GM12878 (cell line): Measurements from ENCODE around the gene OR2AE1. TPM values are rescaled to one million over a fixed set of nuclear protein-coding genes. Genes with fewer than 3 reads are reported as not detected.

Source experiments
- ATAC-seq: fragments of 200-7000 bp; cut with Tn5 transposase; 3 replicates; pipeline ENCODE4 v1.9.1; 2020; ENCODE audit warnings: mild to moderate bottlenecking, moderate library complexity
- BruUV-seq: library from RNA; stranded (reverse); fragments of 400-500 nt; replicated peaks from 2 replicates; lab custom pipeline; 2021; lab: Mats Ljungman, UMichigan
- CTCF ChIA-PET: fragments of 300-600 bp; sonication (Branson Sonifier 250); formaldehyde crosslinking; extraction: SDS; loops from one replicate; lab custom pipeline; 2021; ENCODE audit warnings: inconsistent platforms; lab: Yijun Ruan, JAX
- POLR2A ChIA-PET: fragments of 350-600 bp; formaldehyde crosslinking; extraction: SDS; loops from one replicate; lab custom pipeline; 2021; ENCODE audit warnings: inconsistent platforms; lab: Charles Lee
- RAD21 ChIA-PET: fragments of 300-600 bp; sonication (Branson Sonifier 250); formaldehyde crosslinking; loops from one replicate; lab custom pipeline; 2023; ENCODE audit warnings: antibody characterized with exemption; ENCODE audit not compliant: unreplicated experiment; lab: Charles Lee
- SMC1A ChIA-PET: fragments of 300-600 bp; sonication (Branson Sonifier 250); formaldehyde crosslinking; loops from one replicate; lab custom pipeline; 2023; ENCODE audit not compliant: unreplicated experiment, uncharacterized antibody; lab: Charles Lee
- DNase-seq: peaks from one replicate; pipeline ENCODE4 v3.0.0-alpha.2; 2011; ENCODE audit warnings: low read depth, low spot score
- FAIRE-seq: peaks from 3 replicates; lab custom pipeline; 2011; peaks lifted over from hg19 to GRCh38; lab: Jason Lieb, UNC
- H2AFZ ChIP-seq: 2 replicates; pipeline ENCODE4 v1.6.0; 2011; ENCODE audit warnings: low read depth, low read length, control low read depth; ENCODE audit not compliant: control insufficient read depth
- H3K27ac ChIP-seq: 2 replicates; pipeline ENCODE4 v1.5.1; 2011; ENCODE audit warnings: control low read depth; ENCODE audit not compliant: control insufficient read depth, insufficient read depth
- H3K27me3 ChIP-seq, 2 experiments: replicated peaks in 1 of 2; 2 replicates each; pipeline versions ENCODE4 v1.6.0 to v1.6.1; 2011; ENCODE audit warnings: low read length in 1 of 2; ENCODE audit not compliant: control insufficient read depth in 2 of 2, insufficient read depth in 2 of 2
- H3K36me3 ChIP-seq, 2 experiments: 2 replicates each; pipeline ENCODE4 v1.5.1; 2011; ENCODE audit warnings: low read length in 1 of 2; ENCODE audit not compliant: control insufficient read depth in 2 of 2, insufficient read depth in 2 of 2
- H3K4me1 ChIP-seq: 2 replicates; pipeline ENCODE4 v1.6.1; 2011; ENCODE audit warnings: mild to moderate bottlenecking, low read length, moderate library complexity, mixed read lengths; ENCODE audit not compliant: control insufficient read depth, insufficient read depth
- H3K4me2 ChIP-seq: 2 replicates; pipeline ENCODE4 v1.6.0; 2011; ENCODE audit warnings: control low read depth; ENCODE audit not compliant: control insufficient read depth, insufficient read depth
- H3K4me3 ChIP-seq: fragments of 200-600 bp; sonication (generic); 2 replicates; pipeline ENCODE4 v1.5.1; 2016
- H3K79me2 ChIP-seq: 2 replicates; pipeline ENCODE4 v1.6.0; 2011; ENCODE audit warnings: low read length; ENCODE audit not compliant: control insufficient read depth, insufficient read depth
- H3K9ac ChIP-seq: 2 replicates; pipeline ENCODE4 v1.8.0; 2011; ENCODE audit warnings: low read length, control low read depth, mixed read lengths; ENCODE audit not compliant: control insufficient read depth, insufficient read depth
- H3K9me3 ChIP-seq: replicated peaks from 3 replicates; pipeline ENCODE4 v1.5.1; 2011; ENCODE audit warnings: mild to moderate bottlenecking, low read length; ENCODE audit not compliant: control insufficient read depth, insufficient read depth
- H4K20me1 ChIP-seq: 2 replicates; pipeline ENCODE4 v1.6.0; 2011; ENCODE audit not compliant: control insufficient read depth, insufficient read depth
- CREM ChIP-seq: IDR thresholded peaks from 2 replicates; pipeline ENCODE4 v1.6.1; 2014; ENCODE audit warnings: antibody characterized with exemption, low read depth
- E4F1 ChIP-seq: fragments of 450-650 bp; IDR thresholded peaks from 2 replicates; pipeline ENCODE4 v1.6.1; 2018; ENCODE audit warnings: borderline replicate concordance, mild to moderate bottlenecking; ENCODE audit not compliant: partially characterized antibody
- RAD21 ChIP-seq: IDR thresholded peaks from 2 replicates; pipeline ENCODE4 v1.6.1; 2011; ENCODE audit warnings: mild to moderate bottlenecking, low read depth, low read length, moderate library complexity; ENCODE audit not compliant: insufficient read depth
- SIX5 ChIP-seq: IDR thresholded peaks from 2 replicates; pipeline ENCODE4 v1.6.1; 2011; ENCODE audit warnings: mild to moderate bottlenecking, low read depth, low read length, moderate library complexity; ENCODE audit not compliant: severe bottlenecking
- SP1 ChIP-seq: IDR thresholded peaks from one replicate; pipeline ENCODE4 v1.6.1; 2011; ENCODE audit warnings: low read depth, low read length
- TAF1 ChIP-seq: IDR thresholded peaks from 2 replicates; pipeline ENCODE4 v1.6.1; 2011; ENCODE audit warnings: mild to moderate bottlenecking, low read depth, low read length, borderline replicate concordance
- YBX1 ChIP-seq: fragments of 450-650 bp; IDR thresholded peaks from 2 replicates; pipeline ENCODE4 v1.6.1; 2016; ENCODE audit warnings: antibody characterized with exemption
- WGBS: methylation state at CpG from one replicate; pipeline ENCODE4 v1.1.6; 2016; ENCODE audit warnings: low lambda C conversion rate; ENCODE audit not compliant: insufficient replicate concordance, insufficient coverage; ENCODE audit errors: missing lambda C conversion rate; 5-methylcytosine and 5-hydroxymethylcytosine counted together
- in situ Hi-C: fragments of 300-500 bp; cut with MboI; formaldehyde crosslinking; loops from 9 replicates; pipeline ENCODE4 v1.14.3; 2018; ENCODE audit warnings: mixed read lengths
- intact Hi-C: fragments of 100-400 bp; cut with micrococcal nuclease; formaldehyde crosslinking; loops from one replicate; pipeline ENCODE4 v1.14.2; 2022; ENCODE audit not compliant: unreplicated experiment
- polyA plus RNA-seq, 11 experiments: library from polyadenylated mRNA; depleted of rRNA in 4 of 11; unstranded in 6 of 11; stranded (reverse) in 5 of 11; fragments of >200 nt; fragmentation: Nextera tagmentation in 4 of 11; fragmentation: Illumina TruSeq in 1 of 11; extraction: Ambion mirVana in 4 of 11; extraction: Trizol in 1 of 11; gene quantifications; 1 replicate in 1 of 11; 2 replicates in 10 of 11; pipeline versions ENCODE4 v1.2.1 to v1.2.3, GENCODE V29; 2011 to 2016; ENCODE audit warnings: inconsistent platforms in 2 of 11, missing spikeins in 2 of 11, low read depth in 1 of 11
- total RNA-seq, 4 experiments: library from RNA; depleted of rRNA in 3 of 4; stranded (reverse); fragments of >200 nt in 3 of 4; fragmentation: Illumina TruSeq in 1 of 4; extraction: Trizol in 1 of 4; gene quantifications; 2 replicates each; pipeline versions ENCODE4 v1.2.1 to v1.2.3, GENCODE V29; 2013 to 2021

Gene OR2AE1
- total and polyA plus RNA-seq, 10 of the 15 experiments (the other 5 are each of a cell fraction or from before 2014, with no cell fraction given) = 0.05 to 0.34 (median 0.18) TPM; not detected in 4

DNA sequence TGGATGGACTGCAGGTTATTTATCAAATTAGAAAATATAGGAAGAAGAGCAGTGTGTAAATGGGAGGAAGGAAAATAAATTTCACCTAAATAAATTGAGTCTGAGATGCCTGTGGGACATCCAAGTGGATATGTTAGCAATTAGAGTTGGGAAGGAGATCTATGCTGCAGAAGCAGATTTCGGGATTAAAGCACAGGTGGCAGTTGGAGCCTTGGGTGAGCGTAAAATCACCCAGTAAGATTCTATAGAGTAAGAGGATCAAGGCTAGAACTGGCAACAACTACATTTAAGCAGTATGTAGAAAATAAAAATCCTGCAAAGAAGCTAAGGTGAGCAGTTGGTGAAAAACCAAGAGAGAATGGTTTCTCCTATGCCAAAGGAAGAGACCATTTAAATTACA lies 34.1 kb upstream of the OR2AE1 start:
- H3K9me3 ChIP-seq = no peaks in the 10 kb centered on the region
- ATAC-seq (no peak), FAIRE-seq (no peak), DNase-seq (no peak)
- peaks cover 4 to 10% of the 10 kb centered on the region in 2 experiments; a peak in 3 of 4 replicates for H3K36me3 ChIP-seq
- H3K27me3 ChIP-seq = no peaks in the 10 kb centered on the region
- no TSS peak for BruUV-seq
- H3K4me1 ChIP-seq = no peaks in the 10 kb centered on the region
- in situ Hi-C loops (no loop called here), intact Hi-C loops (loop anchor here (5.0 to 10.0 kb wide), 3 partner anchors 66 to 221 kb away; partner anchors contain the start of genes AZGP1, COPS6 and ZNF3)
- H3K9ac ChIP-seq = no peak overlapping the region
- POLR2A ChIA-PET = no interaction called here
- H3K27ac ChIP-seq = no peak overlapping the region
- TF ChIP-seq RAD21 (no peak), TAF1 (no peak), CREM (no peak), E4F1 (no peak), YBX1 (no peak), SIX5 (no peak), SP1 (no peak)
- SMC1A ChIA-PET = no interaction called here
- CTCF ChIA-PET = interaction anchor here (9.7 kb wide), 1 partner anchor 81 kb away, joined by 178 read pairs; no protein-coding TSS in a partner anchor
- WGBS = 97% methylated on average over 2 of the region's 2 CpGs
- RAD21 ChIA-PET = interaction anchor here (1.3 kb wide), 1 partner anchor 79 kb away, joined by 3 read pairs; no protein-coding TSS in a partner anchor
- no peak overlapping the region for H3K4me2 ChIP-seq
- H3K79me2 ChIP-seq = peaks cover 15% of the 10 kb centered on the region
- no peak overlapping the region for H2AFZ ChIP-seq
- H3K4me3 ChIP-seq = no peak overlapping the region
- no peaks in the 10 kb centered on the region for H4K20me1 ChIP-seq
